ENCODE measurements around the gene BTBD2.

Gene BTBD2

GRCh38 chr19:1935484-1936208 lies 79.9 kb downstream of the BTBD2 start:
- peak; percentile 81 for DNase-seq (ENCODE audit: low read depth, low spot score)
- no peak overlapping the region for H3K4me3 ChIP-seq (ENCODE audit: low read length)
